GM18526 (cell line): ENCODE results near the gene CHST13.

Source experiments
- POLR2A ChIP-seq: IDR thresholded peaks from 3 replicates; pipeline ENCODE4 v1.6.1; 2011; ENCODE audit not compliant: insufficient read length; ENCODE audit errors: extremely low read depth

Gene CHST13

DNA sequence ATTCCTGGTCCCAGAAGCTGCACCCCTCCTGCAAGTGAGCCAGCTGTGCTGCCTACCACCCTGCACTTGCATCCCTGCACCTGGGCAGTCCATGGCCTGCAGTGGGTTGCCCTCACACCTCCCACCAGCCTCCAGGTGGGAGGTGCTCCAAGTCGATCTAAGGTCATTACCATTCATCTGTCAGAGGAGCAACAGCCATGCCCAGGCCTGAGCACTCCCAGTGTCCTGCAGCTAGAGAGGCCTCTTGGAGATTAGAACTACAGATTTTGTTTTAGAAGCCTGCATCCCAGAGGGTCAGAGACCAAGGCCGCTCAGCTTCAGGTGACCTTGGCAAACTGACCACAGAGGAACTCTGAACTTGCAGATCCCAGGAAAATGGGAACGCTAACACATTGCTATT is 39.3 kb upstream of the CHST13 start:
- no peak for TF ChIP-seq POLR2A

GRCh38 chr3:126485176-126485897 is 38.6 kb upstream of the CHST13 start:
- TF ChIP-seq POLR2A, result no peak

DNA sequence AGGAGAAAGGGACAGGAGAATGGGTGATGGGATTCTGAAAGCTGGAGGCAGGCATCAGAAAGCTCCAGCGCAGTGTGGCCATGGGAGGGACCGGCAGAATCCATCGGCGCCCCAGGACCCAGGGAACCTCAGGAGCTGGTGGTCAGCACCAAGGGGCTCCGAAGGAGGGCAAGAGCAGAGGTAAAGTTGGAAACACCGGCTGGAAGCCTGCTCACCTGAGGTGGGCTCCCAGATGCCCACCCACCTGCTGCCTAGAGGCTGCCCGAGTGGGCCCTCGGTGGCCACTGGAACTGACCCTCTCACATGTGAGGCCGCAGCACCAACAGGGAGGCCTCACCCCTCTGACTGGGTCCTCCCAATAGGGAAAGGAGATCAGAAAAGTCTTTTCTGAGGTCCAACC is 38.0 kb upstream of the CHST13 start:
- TF ChIP-seq POLR2A, result no peak

- no peak for TF ChIP-seq POLR2A
Observed at GRCh38 chr3:126486360-126486847, 37.6 kb upstream of the CHST13 start.

GRCh38 chr3:126487151-126487771 is 36.7 kb upstream of the CHST13 start:
- TF ChIP-seq POLR2A, result no peak

DNA sequence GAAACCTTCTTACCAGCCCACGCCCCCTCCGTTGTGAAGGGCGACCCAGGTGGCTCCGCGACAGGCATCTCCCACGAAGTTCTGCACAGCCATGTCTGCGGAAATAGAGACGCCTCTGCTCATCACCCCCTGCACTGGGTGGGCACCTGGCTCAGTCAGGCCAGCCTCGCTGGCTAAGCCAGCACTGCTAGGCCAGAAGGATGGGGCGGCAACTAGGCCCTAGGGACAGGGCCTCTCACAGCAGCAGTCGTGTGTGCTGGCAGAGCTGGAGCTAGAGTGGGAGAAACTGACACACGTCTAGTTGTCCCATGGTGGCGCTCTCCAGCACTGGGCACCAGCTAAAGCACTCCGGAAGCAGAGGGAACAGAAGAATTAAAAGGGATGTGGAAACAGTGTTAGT is 35.8 kb upstream of the CHST13 start:
- no peak for TF ChIP-seq POLR2A

GRCh38 chr3:126488886-126489569 is 34.9 kb upstream of the CHST13 start:
- TF ChIP-seq POLR2A, result no peak

DNA sequence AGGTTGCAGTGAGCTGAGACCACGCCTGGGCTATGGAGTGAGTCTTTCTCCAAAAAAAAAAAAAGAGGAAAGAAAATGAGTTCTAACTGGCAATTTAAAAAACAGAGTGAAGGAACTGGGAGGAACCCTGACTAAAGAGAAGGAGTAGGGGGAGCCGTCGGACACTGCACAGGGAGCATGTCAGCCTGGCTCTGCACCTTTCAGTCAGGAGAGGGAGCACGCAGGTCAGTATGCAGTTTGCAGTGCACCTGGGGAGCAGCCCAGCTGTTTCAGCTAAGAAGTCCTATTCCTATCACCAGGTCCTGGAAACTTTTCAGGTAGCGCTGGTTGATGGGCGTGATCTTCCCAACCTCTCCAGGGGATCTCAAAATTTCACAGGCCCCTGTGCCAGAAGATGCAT is 33.3 kb upstream of the CHST13 start:
- no peak for TF ChIP-seq POLR2A

GRCh38 chr3:126491221-126492013 is 32.5 kb upstream of the CHST13 start:
- no peak for TF ChIP-seq POLR2A

GRCh38 chr3:126493051-126493450 is 30.9 kb upstream of the CHST13 start:
- TF ChIP-seq POLR2A, result no peak

DNA sequence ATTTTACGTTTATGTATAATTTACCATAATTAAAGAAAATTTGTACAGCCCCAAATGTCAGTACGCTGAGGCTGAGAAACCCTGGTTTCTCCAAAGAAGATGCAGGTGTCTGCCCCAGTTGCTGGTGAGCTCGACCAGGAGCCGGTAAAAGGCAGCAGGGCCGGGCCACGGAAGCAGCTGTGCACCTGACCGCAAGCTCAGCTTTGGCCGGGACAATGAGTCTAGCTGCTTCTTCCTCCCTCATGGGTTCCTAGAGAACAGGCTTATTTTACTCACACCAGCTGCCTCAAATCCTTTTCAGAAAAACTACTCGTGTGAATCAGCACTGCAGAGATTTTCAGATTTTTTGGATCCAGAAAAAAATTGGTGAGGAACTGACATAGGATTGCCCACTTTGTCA is 30.2 kb upstream of the CHST13 start:
- no peak for TF ChIP-seq POLR2A

DNA sequence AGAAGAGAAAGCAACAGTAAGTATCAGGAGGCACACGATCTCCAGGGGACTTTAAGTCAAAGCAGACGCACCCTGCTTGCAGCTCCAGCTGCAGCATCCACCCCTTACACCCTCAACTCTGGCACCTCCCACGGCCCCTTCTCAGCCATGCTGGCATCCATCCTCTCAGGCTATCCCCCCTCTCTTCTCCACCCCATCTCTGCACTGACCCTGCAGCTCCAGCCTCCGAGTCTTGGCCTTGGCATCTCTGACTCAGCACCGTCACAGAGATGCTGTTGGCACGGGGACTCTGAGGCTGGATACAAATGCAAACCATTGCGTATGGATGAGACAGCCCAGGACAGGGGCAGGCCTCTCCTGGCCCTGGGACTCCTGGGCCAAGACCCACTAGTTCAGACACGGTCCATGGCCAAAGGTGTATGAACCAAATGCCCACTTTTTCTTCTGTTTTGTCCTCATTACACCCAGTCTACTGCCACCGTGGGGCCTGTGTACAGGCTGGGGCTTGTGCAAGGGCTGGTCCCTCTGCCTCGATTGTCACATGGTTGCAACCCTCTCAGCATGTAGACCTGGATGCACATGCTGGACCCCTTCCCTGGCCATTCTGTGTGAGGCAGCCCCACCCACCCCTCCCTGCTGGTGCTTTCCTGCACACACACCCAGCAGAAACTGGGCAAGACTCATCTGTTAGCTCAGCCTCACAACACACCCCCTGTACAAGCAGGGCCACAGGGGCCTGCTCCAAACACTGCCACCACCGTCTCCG is 29.6 kb upstream of the CHST13 start:
- TF ChIP-seq POLR2A, result no peak

DNA sequence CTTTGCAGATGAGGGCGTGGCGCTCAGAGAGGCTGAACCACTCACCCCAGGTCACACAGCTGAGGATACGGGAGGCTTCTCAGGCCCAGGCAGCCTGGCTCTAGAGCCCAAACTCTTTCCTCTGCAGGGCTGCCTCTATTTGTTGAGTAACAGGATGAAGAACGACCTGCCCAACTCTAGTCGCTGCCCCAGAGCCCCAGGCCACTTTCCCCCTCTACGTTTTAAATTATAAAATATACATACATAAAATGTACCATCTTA is 29.1 kb upstream of the CHST13 start:
- TF ChIP-seq POLR2A, result no peak

DNA sequence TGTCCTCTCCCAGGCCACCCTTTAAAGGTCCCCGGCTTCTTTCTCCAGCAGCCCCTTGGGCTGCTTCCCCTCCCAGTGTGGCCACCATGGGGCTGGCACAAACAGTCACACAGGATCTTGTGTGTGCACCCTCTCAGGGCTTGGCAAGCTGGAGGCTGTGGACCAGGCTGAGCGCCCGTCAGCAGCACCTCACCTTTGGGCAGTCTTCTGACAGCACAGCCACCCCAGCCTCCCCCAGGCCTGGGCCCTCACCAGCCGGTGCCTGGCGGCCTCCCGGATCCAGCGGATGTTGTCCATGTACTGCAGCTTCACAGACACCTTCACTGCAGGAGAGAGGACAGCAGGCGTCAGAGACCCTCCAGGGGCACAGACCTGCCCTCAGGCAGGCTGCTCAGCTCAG is 28.2 kb upstream of the CHST13 start:
- no peak for TF ChIP-seq POLR2A
